Upper lobe of left lung (tissue), 4 donors: ENCODE data around the gene FAM171A1.

Source experiments
- EP300 ChIP-seq, 4 donors: sonication (generic); formaldehyde crosslinking; IDR thresholded peaks; one replicate each; pipeline ENCODE4 v1.5.1; 2017; ENCODE audit warnings: antibody characterized with exemption in 4 of 4, control low read depth in 2 of 4
- POLR2A ChIP-seq, 4 donors: fragments of 450-650 bp; IDR thresholded peaks; one replicate each; pipeline ENCODE4 v1.5.1; 2016 to 2017; ENCODE audit warnings: antibody characterized with exemption in 4 of 4, mild to moderate bottlenecking in 2 of 4
- TF ChIP-seq, protein P1 (sequence below), 6 experiments: fragments of 450-650 bp in 4 of 6; fragments of 200-600 bp in 2 of 6; sonication (generic) in 2 of 6; IDR thresholded peaks; one replicate each; pipeline ENCODE4 v1.5.1; 2016 to 2019; ENCODE audit warnings: antibody characterized with exemption in 6 of 6

DNA sequence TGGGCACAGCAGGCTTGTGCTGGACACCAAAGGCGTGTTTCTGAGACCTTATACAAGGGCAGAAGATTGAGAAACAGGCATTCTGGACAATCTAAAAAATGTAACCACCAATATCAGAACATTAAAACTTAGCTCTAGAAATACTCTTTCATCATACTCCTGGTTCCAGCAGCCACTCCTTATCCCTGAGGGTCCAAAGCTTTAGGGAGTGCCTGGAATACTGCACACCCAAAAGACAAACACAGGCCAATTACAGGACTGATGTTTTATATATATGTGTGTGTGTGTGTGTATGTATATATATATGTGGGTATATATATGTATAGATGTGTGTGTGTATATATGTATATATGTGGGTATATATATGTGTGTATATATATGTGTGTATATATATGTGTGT lies 39.6 kb downstream of the FAM171A1 start:
- no peak for TF ChIP-seq EP300 (IDR thresholded peaks at IDR 0.05)
- TF ChIP-seq, protein P1, sequence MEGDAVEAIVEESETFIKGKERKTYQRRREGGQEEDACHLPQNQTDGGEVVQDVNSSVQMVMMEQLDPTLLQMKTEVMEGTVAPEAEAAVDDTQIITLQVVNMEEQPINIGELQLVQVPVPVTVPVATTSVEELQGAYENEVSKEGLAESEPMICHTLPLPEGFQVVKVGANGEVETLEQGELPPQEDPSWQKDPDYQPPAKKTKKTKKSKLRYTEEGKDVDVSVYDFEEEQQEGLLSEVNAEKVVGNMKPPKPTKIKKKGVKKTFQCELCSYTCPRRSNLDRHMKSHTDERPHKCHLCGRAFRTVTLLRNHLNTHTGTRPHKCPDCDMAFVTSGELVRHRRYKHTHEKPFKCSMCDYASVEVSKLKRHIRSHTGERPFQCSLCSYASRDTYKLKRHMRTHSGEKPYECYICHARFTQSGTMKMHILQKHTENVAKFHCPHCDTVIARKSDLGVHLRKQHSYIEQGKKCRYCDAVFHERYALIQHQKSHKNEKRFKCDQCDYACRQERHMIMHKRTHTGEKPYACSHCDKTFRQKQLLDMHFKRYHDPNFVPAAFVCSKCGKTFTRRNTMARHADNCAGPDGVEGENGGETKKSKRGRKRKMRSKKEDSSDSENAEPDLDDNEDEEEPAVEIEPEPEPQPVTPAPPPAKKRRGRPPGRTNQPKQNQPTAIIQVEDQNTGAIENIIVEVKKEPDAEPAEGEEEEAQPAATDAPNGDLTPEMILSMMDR (IDR thresholded peaks at IDR 0.05) = no peak
- TF ChIP-seq POLR2A (IDR thresholded peaks at IDR 0.05) = no peak
